UCSD-AML1 (cell line): ENCODE data around the gene MYL5.
"Not testable (repeated sequence)": the region's sequence is repeated elsewhere in the genome, so short reads cannot be mapped to it uniquely, and the experiment has no call there.

Experiments used
- DNase-seq: peaks from one replicate; lab custom pipeline; 2025; ENCODE audit not compliant: unreplicated experiment; lab: John Stamatoyannopoulos, UW

MYL5 gene

DNA sequence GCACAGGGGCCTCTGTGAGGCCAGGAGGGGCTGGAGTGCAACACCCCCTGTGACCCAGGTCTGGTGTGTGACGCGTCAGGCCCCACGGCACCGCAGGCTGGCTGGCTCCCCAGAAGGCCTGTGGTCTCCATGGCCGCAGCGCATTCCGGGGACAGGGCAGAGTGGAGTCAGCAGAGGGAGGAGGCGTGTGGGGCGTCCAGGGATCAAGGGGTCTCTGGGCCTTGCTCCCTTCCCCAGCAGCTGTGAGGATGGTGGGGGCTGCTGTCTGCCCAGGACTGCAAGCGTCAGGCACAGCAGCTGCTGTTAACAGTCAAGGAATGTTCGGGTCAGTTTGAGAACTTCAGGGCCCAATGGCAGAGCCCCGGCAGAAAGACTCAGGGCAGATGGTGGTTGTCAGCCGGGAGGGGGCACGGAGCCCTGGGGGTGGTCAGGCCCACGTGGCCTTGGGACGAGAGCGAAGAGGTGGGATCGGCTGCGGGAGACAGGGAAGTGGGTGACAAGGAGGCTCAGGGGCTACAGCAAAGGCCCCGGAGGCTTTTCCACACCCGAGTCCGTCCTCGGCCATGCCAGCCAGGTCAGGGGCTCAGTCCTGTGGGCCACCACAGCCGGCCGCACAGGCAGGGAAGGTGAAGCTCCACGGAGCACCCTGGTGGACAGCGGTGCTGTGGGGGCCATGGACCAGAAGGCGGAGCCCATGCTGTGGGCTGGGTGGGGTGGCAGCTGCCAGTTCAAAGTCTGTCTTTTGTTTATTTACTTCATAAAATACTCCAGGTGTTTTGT lies 49.6 kb downstream of the MYL5 start:
- no peak for DNase-seq

DNA sequence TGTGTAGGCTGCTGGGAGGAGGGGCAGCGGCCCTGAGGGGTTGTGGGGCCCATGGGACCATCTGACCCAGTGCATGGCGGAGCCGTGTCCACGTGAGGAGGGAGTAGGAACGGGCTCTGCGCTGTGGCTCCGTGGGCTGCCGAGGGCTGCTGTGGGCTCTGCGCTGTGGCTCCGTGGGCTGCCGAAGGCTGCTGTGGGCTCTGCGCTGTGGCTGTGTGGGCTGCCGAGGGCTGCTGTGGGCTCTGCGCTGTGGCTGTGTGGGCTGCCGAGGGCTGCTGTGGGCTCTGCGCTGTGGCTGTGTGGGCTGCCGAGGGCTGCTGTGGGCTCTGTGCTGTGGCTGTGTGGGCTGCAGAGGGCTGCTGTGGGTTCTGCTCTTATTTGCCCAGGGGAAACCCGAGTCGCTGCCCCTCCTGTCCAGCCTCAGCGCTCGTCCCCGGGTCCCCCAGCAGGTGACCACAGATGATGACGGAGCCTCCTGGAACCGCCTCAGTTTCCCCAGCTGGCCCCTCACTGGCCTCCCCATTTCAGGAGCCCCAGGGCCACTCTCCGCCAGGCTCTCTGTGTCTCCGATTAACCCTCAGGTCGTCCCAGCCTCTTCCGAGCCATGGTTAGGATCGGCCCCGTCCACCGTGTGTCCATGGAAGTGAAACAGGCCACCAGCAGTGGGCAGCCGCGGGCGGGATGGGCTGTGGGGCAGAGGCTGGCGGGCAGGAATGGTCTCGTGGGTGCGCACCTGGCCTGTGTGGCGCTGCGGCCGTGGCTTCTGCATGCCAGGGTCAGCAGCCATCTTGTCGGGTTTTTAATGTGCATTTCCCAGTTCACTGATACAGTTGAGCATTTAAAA lies 51.3 kb downstream of the MYL5 start:
- no peak for DNase-seq

DNA sequence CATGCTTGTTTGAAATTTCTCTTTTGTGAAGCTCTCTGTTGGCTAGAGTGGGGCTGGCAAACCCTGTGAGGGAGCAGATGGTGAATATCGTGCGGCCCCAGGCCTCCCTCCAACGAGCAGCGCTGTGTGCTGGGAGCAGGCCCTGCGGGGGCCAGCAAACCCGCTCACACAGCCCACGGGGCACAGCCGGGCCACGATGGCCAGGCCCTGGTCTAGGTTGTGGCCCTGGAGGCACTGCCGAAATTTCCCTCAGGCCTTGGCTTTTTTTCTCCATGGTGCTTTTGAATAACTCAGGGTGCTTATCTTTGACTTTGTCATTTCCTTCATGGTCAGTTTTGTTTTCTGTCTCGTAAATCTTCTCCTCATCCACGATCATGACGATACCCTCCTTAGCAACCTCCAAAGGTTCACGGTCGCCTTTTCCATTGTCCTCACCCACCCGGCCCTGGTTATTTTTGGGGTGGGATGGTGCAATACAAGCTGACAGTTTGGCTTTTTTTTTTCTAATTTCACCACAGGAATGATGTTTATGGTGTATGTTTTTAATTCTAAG lies 52.0 kb downstream of the MYL5 start:
- DNase-seq: no peak

DNA sequence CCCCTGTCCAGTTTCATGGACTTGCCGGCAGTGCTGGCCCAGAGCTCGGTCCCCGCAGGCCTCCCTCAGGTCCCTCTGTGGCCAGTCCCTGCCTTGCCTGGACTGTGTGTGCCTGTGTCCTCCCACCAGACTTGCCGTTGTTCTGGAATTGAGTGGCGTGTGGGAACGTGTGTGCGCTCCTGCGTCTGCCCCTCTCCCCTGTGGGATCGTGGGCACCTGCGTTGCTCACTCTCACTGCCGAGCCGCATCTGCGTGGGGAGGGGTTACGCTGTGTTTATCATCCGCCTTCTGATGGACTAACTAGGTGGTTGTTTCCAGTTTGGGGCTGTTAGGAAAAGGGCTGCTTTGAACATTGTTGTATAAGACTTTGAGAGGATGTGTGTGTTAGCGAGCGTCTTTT lies 52.5 kb downstream of the MYL5 start:
- no peak for DNase-seq

DNA sequence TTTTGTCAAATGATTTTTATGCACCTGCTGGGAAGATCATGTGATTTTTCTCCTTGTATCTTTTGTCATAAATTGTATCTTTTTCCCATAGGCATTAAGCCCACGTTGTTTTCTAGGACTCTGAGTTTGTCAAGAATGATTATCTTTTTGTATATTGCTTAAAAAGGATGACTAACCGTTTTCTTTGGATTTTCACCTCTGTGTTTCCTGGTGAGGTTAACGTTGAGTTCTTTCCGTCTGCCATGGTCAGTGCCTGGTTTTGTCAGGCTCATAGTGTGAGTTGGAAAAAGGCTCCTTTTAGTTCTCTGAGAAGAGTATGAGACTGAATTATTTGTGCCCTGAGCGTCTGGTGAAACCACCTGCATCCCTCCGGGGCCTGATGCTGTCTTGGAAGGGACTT lies 53.2 kb downstream of the MYL5 start:
- no peak for DNase-seq

DNA sequence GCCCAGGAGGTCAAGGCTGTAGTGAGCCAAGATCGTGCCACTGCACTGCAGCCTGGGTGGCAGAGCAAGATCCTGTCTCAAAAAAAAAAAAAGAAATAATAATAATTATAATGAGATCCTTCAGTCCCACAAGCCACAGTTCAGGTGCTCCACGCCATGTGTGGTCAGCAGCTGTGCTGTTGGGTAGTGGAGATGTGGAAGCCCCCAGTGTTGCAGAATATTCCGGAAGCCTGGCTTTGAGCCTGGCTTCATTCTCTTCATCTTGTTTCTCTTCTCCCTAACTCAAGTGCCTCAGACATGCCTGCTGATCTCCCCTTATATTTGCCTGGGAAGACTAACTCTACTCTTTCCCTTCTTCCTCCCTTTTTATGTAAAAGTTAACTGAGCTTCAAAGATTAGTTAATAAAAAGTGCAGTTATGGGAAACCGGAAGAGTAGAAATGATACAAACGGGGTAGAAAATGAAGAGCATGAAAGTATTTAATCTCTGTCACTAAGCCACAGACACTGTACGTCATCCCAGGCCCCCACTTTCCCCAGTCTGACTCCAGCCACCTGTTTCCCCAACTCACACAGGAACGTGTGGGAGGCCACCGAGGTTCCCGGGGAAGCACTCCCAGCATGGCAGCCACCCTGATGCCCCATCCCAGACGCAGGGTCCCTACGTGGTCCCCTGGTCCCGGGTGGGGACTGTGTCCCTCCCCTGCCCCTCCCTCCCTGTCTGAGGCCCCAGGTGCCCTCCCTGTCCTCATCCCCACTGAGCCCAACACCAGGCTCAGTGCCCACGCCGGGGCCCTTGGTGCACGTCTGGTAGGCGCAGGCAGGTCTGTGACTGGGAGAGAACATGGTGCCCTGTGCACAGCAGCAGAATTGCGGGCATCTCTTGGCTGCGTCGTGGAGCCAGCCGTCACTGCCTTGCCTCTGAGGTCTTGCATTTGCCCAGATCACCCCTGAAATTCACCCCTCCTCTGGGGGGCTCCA lies 55.3 kb downstream of the MYL5 start:
- no peak for DNase-seq

DNA sequence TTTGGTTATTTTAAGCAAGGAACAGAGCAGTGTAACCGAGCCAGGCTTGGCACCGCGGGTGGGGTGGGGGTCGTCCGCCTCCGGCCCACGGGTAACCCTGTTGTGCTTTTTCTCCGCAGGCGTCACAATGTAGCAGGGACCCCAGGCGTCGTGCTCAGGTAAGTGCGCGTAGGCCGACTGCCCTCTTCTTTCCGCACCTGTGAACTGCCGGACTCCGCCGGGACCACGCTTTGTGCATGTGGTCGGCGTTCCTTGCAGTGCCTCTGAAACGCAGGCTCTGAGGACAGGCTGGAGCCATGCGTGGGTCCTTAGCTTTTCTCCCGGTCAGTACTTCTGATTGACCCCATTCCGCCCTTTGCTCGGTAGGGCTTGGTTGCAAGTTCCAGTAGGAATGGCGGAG lies 56.2 kb downstream of the MYL5 start:
- no peak for DNase-seq

DNA sequence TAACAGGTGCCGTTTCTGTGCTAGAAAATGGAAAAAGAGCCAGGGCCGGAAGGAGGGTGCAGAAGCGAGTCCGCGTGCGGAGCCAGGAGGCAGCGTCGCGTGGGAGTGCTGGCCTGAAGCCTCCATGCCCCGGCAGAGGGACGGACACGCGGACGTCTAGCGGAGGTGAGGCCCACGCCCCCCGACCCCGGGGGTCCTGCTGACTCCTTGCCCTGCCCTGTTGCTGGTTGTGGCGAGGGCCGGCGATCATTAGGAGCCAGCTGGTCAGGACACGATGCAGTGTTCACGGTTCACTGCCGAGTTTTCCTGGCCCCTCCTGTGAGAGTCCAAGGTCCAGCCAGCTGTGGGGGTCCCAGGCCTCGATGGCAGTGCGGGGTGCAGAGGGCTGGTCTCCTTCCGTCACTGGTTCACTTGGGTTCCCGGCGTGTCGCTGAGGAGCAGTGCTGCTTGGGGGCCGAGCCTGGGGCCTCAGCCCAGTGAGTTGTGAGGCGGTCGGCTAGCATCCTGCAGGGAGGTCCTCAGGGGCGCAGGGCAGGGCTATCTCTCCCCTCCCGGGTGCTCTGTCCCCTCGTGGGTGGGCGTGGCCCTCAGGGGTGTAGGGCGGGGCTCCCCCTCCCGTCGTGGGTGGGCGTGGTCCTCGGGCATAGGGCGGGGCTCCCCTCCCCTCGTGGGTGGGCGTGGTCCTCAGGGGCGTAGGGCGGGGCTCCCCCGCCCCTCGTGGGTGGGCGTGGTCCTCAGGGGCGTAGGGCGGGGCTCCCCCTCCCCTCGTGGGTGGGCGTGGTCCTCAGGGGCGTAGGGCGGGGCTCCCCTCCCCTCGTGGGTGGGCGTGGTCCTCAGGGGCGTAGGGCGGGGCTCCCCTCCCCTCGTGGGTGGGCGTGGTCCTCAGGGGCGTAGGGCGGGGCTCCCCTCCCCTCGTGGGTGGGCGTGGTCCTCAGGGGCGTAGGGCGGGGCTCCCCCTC lies 56.9 kb downstream of the MYL5 start:
- not testable (repeated sequence) for DNase-seq
